ENCODE results near the gene PDE4D. TPM values are rescaled to one million over a fixed set of nuclear protein-coding genes. Genes with fewer than 3 reads are reported as not detected.

Gene PDE4D
- total RNA-seq, 1 donor from 2014 or later = 13.2 TPM

GRCh38 chr5:59182760-59183159 is 710.8 kb downstream of the PDE4D start:
- Mint-ChIP-seq H3K36me3 (ENCODE audit: unreplicated experiment) (no peaks in the 10 kb centered on the region), H3K4me1 (ENCODE audit: low read depth, unreplicated experiment) (peaks cover 3% of the 10 kb centered on the region), H3K9me3 (ENCODE audit: unreplicated experiment) (peaks cover 2% of the 10 kb centered on the region), H3K27me3 (ENCODE audit: unreplicated experiment) (no peaks in the 10 kb centered on the region), H3K27ac (ENCODE audit: unreplicated experiment) (no peak overlapping the region), H3K4me3 (ENCODE audit: unreplicated experiment) (no peak overlapping the region)
- TF ChIP-seq, protein P1, sequence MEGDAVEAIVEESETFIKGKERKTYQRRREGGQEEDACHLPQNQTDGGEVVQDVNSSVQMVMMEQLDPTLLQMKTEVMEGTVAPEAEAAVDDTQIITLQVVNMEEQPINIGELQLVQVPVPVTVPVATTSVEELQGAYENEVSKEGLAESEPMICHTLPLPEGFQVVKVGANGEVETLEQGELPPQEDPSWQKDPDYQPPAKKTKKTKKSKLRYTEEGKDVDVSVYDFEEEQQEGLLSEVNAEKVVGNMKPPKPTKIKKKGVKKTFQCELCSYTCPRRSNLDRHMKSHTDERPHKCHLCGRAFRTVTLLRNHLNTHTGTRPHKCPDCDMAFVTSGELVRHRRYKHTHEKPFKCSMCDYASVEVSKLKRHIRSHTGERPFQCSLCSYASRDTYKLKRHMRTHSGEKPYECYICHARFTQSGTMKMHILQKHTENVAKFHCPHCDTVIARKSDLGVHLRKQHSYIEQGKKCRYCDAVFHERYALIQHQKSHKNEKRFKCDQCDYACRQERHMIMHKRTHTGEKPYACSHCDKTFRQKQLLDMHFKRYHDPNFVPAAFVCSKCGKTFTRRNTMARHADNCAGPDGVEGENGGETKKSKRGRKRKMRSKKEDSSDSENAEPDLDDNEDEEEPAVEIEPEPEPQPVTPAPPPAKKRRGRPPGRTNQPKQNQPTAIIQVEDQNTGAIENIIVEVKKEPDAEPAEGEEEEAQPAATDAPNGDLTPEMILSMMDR (IDR thresholded peaks at IDR 0.05; ENCODE audit: partially characterized antibody, unreplicated experiment) = no peak
- no peak for DNase-seq

DNA sequence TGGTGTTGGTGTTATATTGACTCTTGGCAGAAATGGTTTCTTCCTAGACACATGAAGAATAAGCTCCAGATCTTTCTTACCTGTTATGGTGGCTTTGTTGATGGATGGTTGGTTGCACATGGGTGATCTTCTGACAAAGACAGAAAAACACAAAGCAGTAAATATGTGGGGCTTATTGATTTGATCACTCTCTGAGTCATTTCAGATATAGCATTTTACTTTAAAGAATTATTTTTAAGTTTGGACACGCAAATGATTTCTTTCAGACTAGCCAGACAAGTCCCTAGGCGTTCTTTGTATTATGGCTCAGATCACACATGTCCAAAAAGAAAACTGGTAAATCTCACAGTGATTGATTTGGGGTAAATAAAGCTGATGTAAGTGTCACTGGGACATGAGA is 713.0 kb downstream of the PDE4D start:
- no peaks in the 10 kb centered on the region for H3K4me1 Mint-ChIP-seq (ENCODE audit: low read depth, unreplicated experiment)
- H3K4me3 Mint-ChIP-seq (ENCODE audit: unreplicated experiment) = no peak overlapping the region

GRCh38 chr5:59179704-59180103 is 713.8 kb downstream of the PDE4D start:
- H3K4me3 Mint-ChIP-seq (ENCODE audit: unreplicated experiment) = no peak overlapping the region

More for the DNA sequence above, 713.0 kb downstream of the PDE4D start:
- H3K27me3 Mint-ChIP-seq (ENCODE audit: unreplicated experiment) = no peaks in the 10 kb centered on the region
- TF ChIP-seq, protein P1 (IDR thresholded peaks at IDR 0.05; ENCODE audit: partially characterized antibody, unreplicated experiment) = no peak
- H3K9me3 Mint-ChIP-seq (ENCODE audit: unreplicated experiment) = peaks cover 2% of the 10 kb centered on the region
- DNase-seq = no peak
- no peak overlapping the region for H3K27ac Mint-ChIP-seq (ENCODE audit: unreplicated experiment)
- H3K36me3 Mint-ChIP-seq (ENCODE audit: unreplicated experiment) = no peaks in the 10 kb centered on the region

GRCh38 chr5:59178482-59178881 is 715.0 kb downstream of the PDE4D start:
- peaks cover 2% of the 10 kb centered on the region for H3K9me3 Mint-ChIP-seq (ENCODE audit: unreplicated experiment)

More at GRCh38 chr5:59179704-59180103, 713.8 kb downstream of the PDE4D start:
- Mint-ChIP-seq H3K36me3 (ENCODE audit: unreplicated experiment) (no peaks in the 10 kb centered on the region), H3K27me3 (ENCODE audit: unreplicated experiment) (no peaks in the 10 kb centered on the region), H3K27ac (ENCODE audit: unreplicated experiment) (no peak overlapping the region), H3K9me3 (ENCODE audit: unreplicated experiment) (peaks cover 2% of the 10 kb centered on the region), H3K4me1 (ENCODE audit: low read depth, unreplicated experiment) (no peaks in the 10 kb centered on the region)
- DNase-seq = no peak
- TF ChIP-seq, protein P1 (IDR thresholded peaks at IDR 0.05; ENCODE audit: partially characterized antibody, unreplicated experiment) = no peak

DNA sequence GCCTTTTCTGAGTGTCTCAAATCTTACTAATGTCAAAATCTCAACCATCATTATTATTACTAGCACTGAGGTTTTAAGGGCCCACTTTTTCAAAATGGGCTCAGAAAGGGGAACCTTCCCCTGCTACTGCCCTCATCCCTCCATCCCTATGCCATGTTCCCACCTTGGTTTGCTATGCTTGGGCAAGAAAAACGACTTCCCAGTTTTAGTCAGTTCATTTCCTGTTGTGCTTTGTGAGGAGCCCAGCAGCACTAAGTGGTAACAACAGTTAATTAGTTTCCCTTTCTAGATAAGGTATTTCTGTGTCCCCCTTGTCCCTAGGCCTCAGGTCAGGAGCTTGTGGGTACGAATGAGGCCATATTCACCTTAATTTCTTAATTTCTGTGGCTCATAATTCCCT is 715.5 kb downstream of the PDE4D start:
- Mint-ChIP-seq H3K27me3 (ENCODE audit: unreplicated experiment) (no peaks in the 10 kb centered on the region), H3K4me1 (ENCODE audit: low read depth, unreplicated experiment) (no peaks in the 10 kb centered on the region), H3K36me3 (ENCODE audit: unreplicated experiment) (no peaks in the 10 kb centered on the region), H3K4me3 (ENCODE audit: unreplicated experiment) (no peak overlapping the region), H3K27ac (ENCODE audit: unreplicated experiment) (no peak overlapping the region), H3K9me3 (ENCODE audit: unreplicated experiment) (peaks cover 2% of the 10 kb centered on the region)
- TF ChIP-seq, protein P1 (IDR thresholded peaks at IDR 0.05; ENCODE audit: partially characterized antibody, unreplicated experiment) = no peak
- no peak for DNase-seq

More at GRCh38 chr5:59178482-59178881, 715.0 kb downstream of the PDE4D start:
- H3K36me3 Mint-ChIP-seq (ENCODE audit: unreplicated experiment) = no peaks in the 10 kb centered on the region
- H3K4me1 Mint-ChIP-seq (ENCODE audit: low read depth, unreplicated experiment) = no peaks in the 10 kb centered on the region
- DNase-seq = no peak
- TF ChIP-seq, protein P1 (IDR thresholded peaks at IDR 0.05; ENCODE audit: partially characterized antibody, unreplicated experiment) = no peak
- no peaks in the 10 kb centered on the region for H3K27me3 Mint-ChIP-seq (ENCODE audit: unreplicated experiment)
- H3K27ac Mint-ChIP-seq (ENCODE audit: unreplicated experiment) = no peak overlapping the region
- no peak overlapping the region for H3K4me3 Mint-ChIP-seq (ENCODE audit: unreplicated experiment)
